Measurements from ENCODE around the gene CDY1B.
"Not testable (repeated sequence)": the region's sequence is repeated elsewhere in the genome, so short reads cannot be mapped to it uniquely, and the experiment has no call there.

The CDY1B gene, protein sequence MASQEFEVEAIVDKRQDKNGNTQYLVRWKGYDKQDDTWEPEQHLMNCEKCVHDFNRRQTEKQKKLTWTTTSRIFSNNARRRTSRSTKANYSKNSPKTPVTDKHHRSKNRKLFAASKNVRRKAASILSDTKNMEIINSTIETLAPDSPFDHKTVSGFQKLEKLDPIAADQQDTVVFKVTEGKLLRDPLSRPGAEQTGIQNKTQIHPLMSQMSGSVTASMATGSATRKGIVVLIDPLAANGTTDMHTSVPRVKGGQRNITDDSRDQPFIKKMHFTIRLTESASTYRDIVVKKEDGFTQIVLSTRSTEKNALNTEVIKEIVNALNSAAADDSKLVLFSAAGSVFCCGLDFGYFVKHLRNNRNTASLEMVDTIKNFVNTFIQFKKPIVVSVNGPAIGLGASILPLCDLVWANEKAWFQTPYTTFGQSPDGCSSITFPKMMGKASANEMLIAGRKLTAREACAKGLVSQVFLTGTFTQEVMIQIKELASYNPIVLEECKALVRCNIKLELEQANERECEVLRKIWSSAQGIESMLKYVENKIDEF

GRCh38 chrY:24047919-24048318 is at the start of gene CDY1B:
TSS of gene CDY1B (minus strand) at chrY:24048019. CDS start at chrY:24047688, 331 bp downstream.
- not testable (repeated sequence) for DNase-seq

DNA sequence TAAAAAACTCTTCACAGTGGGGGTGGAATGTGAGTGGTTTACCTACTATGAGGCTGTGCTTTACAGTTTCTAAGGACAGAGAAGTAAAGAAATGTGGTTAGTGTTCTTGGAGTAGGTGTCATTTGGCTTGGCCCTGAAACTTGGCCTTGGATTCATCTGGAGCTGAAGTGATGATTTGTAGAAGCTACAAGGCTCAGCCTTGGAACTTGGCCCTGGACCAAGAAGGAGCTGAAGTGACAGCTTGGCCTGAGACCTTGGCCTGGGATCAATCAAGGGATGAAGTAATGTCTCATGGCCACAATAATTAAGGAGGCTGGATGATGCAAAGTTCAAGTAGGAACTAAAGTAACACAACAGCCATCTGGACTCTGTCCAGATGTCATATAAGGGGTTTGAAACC is 1.7 kb upstream of the CDY1B start:
- not testable (repeated sequence) for DNase-seq

- DNase-seq = not testable (repeated sequence)
Measured at GRCh38 chrY:24043209-24043608, 4.6 kb downstream of the CDY1B start.

DNA sequence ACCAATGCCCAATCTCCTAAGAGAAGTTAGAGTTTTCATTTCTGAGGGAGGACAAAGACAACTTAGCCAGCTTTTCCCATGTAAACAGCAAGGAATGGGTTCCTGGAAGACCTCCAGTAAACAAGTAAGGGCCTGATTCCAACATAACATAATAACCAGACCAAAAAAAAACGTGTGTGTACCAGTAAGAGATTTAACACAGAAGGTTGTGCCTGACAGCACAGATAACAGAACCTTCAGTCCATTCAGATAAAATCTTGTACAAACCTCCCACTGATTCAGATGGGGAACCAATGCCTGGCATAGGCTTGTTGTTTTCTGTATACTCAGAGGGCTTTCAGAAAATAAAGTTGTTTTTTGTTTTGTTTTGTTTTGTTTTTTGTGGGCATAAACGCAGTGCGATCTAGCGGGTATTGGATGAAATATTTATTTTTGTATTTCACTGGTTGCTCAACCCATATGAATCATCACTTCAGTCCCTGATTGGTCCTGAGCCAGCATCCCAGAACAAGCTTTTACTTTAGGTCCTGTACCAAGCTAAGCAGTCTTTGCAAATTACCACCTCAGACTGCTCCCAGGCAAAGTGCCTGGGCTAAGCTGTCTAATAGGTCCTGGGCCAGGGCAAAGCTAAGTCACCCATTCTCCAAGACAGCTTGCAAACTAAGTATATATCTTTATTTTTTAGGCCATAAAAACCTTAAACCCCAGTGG is 8.7 kb downstream of the CDY1B start:
- DNase-seq = not testable (repeated sequence)

- not testable (repeated sequence) for DNase-seq
Measured at GRCh38 chrY:24026212-24027103, 21.4 kb downstream of the CDY1B start.

Data from fibroblast of skin of right biceps (primary cell).